Epithelial cell of proximal tubule (primary cell): ENCODE data around the gene SUSD2. TPM values are rescaled to one million over a fixed set of nuclear protein-coding genes. Genes with fewer than 3 reads are reported as not detected.
A peak's percentile ranks its signal among the peaks of the same experiment; 100 is the strongest.

Source experiments
- DNase-seq: peaks from one replicate; pipeline ENCODE4 v3.0.0-alpha.2; 2011; ENCODE audit warnings: low read depth
- H3K4me3 ChIP-seq: 2 replicates; pipeline ENCODE4 v1.5.1; 2011; ENCODE audit warnings: low read depth, mild to moderate bottlenecking, low read length
- CTCF ChIP-seq: conservative IDR thresholded peaks from 2 replicates; pipeline ENCODE4 v1.5.1; 2012; ENCODE audit warnings: low read depth, mild to moderate bottlenecking, low read length
- total RNA-seq: library from RNA; depleted of rRNA; stranded (reverse); fragments of >200 nt; gene quantifications from 2 replicates; pipeline ENCODE4 v1.2.3, GENCODE V29; 2015

The SUSD2 gene
- total RNA-seq, 1 donor from 2014 or later: 0.06 TPM

- no peak for DNase-seq
- no peak for TF ChIP-seq CTCF
- no peak overlapping the region for H3K4me3 ChIP-seq
Observed at GRCh38 chr22:24176040-24176439, 5.2 kb upstream of the SUSD2 start.

GRCh38 chr22:24176630-24177029 is 4.7 kb upstream of the SUSD2 start:
- TF ChIP-seq CTCF: no peak

GRCh38 chr22:24177045-24177444 is 4.2 kb upstream of the SUSD2 start:
- no peak for TF ChIP-seq CTCF
- no peak overlapping the region for H3K4me3 ChIP-seq
- no peak for DNase-seq

More at GRCh38 chr22:24176630-24177029, 4.7 kb upstream of the SUSD2 start:
- DNase-seq: no peak
- H3K4me3 ChIP-seq: no peak overlapping the region

GRCh38 chr22:24177456-24177855 is 3.8 kb upstream of the SUSD2 start:
- TF ChIP-seq CTCF: no peak
- DNase-seq: no peak
- H3K4me3 ChIP-seq: no peak overlapping the region

- no peak overlapping the region for H3K4me3 ChIP-seq
- no peak for TF ChIP-seq CTCF
Observed at GRCh38 chr22:24178021-24178431, 3.3 kb upstream of the SUSD2 start.

GRCh38 chr22:24178502-24179440 is 2.5 kb upstream of the SUSD2 start:
- H3K4me3 ChIP-seq: no peak overlapping the region
- peak; percentile 54 for TF ChIP-seq CTCF
- DNase-seq: no peak

More at GRCh38 chr22:24178021-24178431, 3.3 kb upstream of the SUSD2 start:
- no peak for DNase-seq
